K562 (cell line): ENCODE data around the gene TTC31. TPM values are rescaled to one million over a fixed set of nuclear protein-coding genes. Genes with fewer than 3 reads are reported as not detected.
A peak's percentile ranks its signal among the peaks of the same experiment; 100 is the strongest.

ENCODE experiments used
- CTBP1 ChIP-seq: fragments of 450-650 bp; IDR thresholded peaks from 2 replicates; pipeline ENCODE4 v1.6.1; 2016; ENCODE audit warnings: borderline replicate concordance
- GATAD2B ChIP-seq: fragments of 450-650 bp; IDR thresholded peaks from 2 replicates; pipeline ENCODE4 v1.6.1; 2017; ENCODE audit warnings: mild to moderate bottlenecking, borderline replicate concordance
- GTF2E2 ChIP-seq: fragments of 200-800 bp; sonication (Bioruptor generic); IDR thresholded peaks from 2 replicates; pipeline ENCODE4 v1.6.1; 2016; ENCODE audit warnings: missing genetic modification characterization, missing compliant biosample characterization
- HDAC1 ChIP-seq, 2 experiments: fragments of 450-650 bp; IDR thresholded peaks; 2 replicates each; pipeline ENCODE4 v1.6.1; 2016 to 2017; ENCODE audit warnings: inconsistent platforms in 1 of 2, mild to moderate bottlenecking in 1 of 2, moderate library complexity in 1 of 2
- MED1 ChIP-seq: sonication (generic); formaldehyde crosslinking; IDR thresholded peaks from 2 replicates; pipeline ENCODE4 v1.8.1; 2023; ENCODE audit warnings: missing genetic modification reagents, borderline replicate concordance
- NFYB ChIP-seq: IDR thresholded peaks from 2 replicates; pipeline ENCODE4 v1.6.1; 2011; ENCODE audit warnings: mild to moderate bottlenecking, moderate library complexity; ENCODE audit not compliant: insufficient read length; ENCODE audit errors: extremely low read depth
- TFAM ChIP-seq: fragments of 250-450 bp; sonication (Bioruptor Pico); conservative IDR thresholded peaks from 2 replicates; pipeline ENCODE4 v1.5.0; 2021; ENCODE audit warnings: mild to moderate bottlenecking, moderate library complexity
- ZNF175 ChIP-seq: fragments of 200-800 bp; sonication (Bioruptor generic); IDR thresholded peaks from 2 replicates; pipeline ENCODE4 v1.6.1; 2016; ENCODE audit warnings: low read depth, mild to moderate bottlenecking, missing genetic modification characterization, missing compliant biosample characterization
- ZNF764 ChIP-seq: fragments of 250-450 bp; sonication (Bioruptor Pico); IDR thresholded peaks from 2 replicates; pipeline ENCODE4 v1.4.0; 2020; ENCODE audit warnings: low read depth, mild to moderate bottlenecking, moderate library complexity
- ZNF77 ChIP-seq: fragments of 250-450 bp; sonication (Bioruptor Pico); IDR thresholded peaks from 2 replicates; pipeline ENCODE4 v1.5.0; 2020
- polyA plus RNA-seq, 8 experiments: library from polyadenylated mRNA; depleted of rRNA in 4 of 8; stranded (reverse) in 5 of 8; unstranded in 3 of 8; fragments of >200 nt; fragmentation: Nextera tagmentation in 2 of 8; fragmentation: Illumina TruSeq in 1 of 8; extraction: Ambion mirVana in 2 of 8; extraction: Trizol in 1 of 8; gene quantifications; 2 replicates each; pipeline versions ENCODE4 v1.2.1 to v1.2.3, GENCODE V29; 2011 to 2014; ENCODE audit warnings: inconsistent platforms in 1 of 8, missing spikeins in 1 of 8
- total RNA-seq, 7 experiments: library from RNA; depleted of rRNA in 6 of 7; stranded (reverse); fragments of >200 nt in 6 of 7; fragmentation: Illumina TruSeq in 2 of 7; extraction: Trizol in 2 of 7; gene quantifications; 2 replicates each; pipeline versions ENCODE4 v1.2.1 to v1.2.3, GENCODE V29; 2011 to 2021; ENCODE audit warnings: low replicate concordance in 1 of 7
- TF ChIP-seq, protein P1 (sequence below): fragments of 200-400 bp; formaldehyde crosslinking; IDR thresholded peaks from 2 replicates; pipeline ENCODE4 v1.6.1; 2017; ENCODE audit warnings: mild to moderate bottlenecking, low read depth, low read length, moderate library complexity
- TF ChIP-seq, protein P2 (sequence below), 2 experiments: fragments of 200-800 bp in 1 of 2; sonication (Bioruptor generic) in 1 of 2; sonication (generic) in 1 of 2; formaldehyde crosslinking in 1 of 2; IDR thresholded peaks in 1 of 2; conservative IDR thresholded peaks in 1 of 2; 2 replicates each; pipeline versions ENCODE4 v1.5.0 to v1.6.1; 2016 to 2020; ENCODE audit warnings: missing compliant biosample characterization in 1 of 2, missing genetic modification characterization in 1 of 2, missing genetic modification reagents in 1 of 2
- TF ChIP-seq, protein P3 (sequence below): IDR thresholded peaks from 2 replicates; pipeline ENCODE4 v1.6.1; 2011; ENCODE audit warnings: borderline replicate concordance, low read depth, mild to moderate bottlenecking, moderate library complexity, low read length; ENCODE audit not compliant: insufficient read depth, poor library complexity, severe bottlenecking
- TF ChIP-seq, protein P4 (sequence below): fragments of 450-650 bp; IDR thresholded peaks from 2 replicates; pipeline ENCODE4 v1.7.0; 2016; ENCODE audit warnings: borderline replicate concordance

TTC31 gene
- total and polyA plus RNA-seq, 9 of the 15 experiments (the other 6 are each of a cell fraction or from before 2014, with no cell fraction given), result 4.7 to 30.5 (median 15.9) TPM

DNA sequence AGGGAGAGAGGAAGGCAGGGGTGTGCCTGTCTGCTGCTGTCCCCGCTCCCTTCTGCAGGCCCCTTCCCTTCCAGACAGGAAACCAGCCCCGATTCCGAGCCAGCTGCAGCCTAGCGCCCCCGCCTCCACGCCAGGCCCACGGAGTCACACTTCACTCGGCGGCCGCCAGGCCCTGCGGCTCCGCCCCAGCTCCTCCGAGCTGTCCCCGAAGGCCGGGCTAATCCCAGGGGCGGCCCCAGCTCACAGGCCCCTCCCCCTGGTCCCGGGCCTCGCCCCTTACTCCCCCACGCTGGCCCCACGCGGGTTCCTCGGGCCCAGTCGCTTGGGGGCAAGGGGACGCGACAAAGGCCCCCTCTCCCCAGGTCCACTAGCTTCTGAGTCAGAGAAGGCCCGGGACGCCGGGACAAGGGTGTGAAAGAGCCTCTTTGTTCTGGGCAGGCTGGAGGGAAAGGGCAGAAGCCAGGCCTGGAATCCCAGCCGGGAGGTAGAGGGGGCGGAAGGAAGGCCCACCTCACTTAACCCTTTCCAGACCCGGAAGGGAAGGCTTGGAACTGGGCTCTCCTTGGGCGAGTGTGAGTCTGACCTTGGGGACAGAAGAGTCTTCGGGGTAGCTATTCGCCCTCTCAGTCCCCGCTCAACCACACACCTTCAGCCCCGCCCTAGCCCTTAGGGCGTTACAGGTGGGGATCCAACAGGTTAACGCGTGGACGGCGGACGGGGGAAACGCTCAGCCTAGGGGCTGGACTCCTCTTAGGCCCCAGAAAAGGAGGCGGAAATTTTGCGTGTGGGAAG is 42.3 kb upstream of the TTC31 start (continued):
- TF ChIP-seq, protein P1, sequence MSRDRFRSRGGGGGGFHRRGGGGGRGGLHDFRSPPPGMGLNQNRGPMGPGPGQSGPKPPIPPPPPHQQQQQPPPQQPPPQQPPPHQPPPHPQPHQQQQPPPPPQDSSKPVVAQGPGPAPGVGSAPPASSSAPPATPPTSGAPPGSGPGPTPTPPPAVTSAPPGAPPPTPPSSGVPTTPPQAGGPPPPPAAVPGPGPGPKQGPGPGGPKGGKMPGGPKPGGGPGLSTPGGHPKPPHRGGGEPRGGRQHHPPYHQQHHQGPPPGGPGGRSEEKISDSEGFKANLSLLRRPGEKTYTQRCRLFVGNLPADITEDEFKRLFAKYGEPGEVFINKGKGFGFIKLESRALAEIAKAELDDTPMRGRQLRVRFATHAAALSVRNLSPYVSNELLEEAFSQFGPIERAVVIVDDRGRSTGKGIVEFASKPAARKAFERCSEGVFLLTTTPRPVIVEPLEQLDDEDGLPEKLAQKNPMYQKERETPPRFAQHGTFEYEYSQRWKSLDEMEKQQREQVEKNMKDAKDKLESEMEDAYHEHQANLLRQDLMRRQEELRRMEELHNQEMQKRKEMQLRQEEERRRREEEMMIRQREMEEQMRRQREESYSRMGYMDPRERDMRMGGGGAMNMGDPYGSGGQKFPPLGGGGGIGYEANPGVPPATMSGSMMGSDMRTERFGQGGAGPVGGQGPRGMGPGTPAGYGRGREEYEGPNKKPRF, result no peak
- TF ChIP-seq ZNF175 (CRISPR knock-in tag) (0 out of 2 replicates have a peak, but pooled peaks have one; percentile 46), HDAC1 (IDR thresholded peaks at IDR 0.05) (peak in 1 of 2 experiments; percentile 46; a peak in 2 of 4 replicates), TFAM (CRISPR knock-in tag) (no peak), CTBP1 (peak; percentile 25; the same call in 1 of the 2 replicates), NFYB (no peak), ZNF77 (CRISPR knock-in tag) (no peak), GATAD2B (peak; percentile 93), GTF2E2 (tag) (no peak), MED1 (CRISPR knock-in tag) (no peak), ZNF764 (no peak)
- TF ChIP-seq, protein P2, sequence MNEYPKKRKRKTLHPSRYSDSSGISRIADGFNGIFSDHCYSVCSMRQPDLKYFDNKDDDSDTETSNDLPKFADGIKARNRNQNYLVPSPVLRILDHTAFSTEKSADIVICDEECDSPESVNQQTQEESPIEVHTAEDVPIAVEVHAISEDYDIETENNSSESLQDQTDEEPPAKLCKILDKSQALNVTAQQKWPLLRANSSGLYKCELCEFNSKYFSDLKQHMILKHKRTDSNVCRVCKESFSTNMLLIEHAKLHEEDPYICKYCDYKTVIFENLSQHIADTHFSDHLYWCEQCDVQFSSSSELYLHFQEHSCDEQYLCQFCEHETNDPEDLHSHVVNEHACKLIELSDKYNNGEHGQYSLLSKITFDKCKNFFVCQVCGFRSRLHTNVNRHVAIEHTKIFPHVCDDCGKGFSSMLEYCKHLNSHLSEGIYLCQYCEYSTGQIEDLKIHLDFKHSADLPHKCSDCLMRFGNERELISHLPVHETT (CRISPR knock-in tag; conservative IDR thresholded peaks at IDR 0.05 in 1 of 2, IDR thresholded peaks at IDR 0.05 in 1 of 2), result no peak
- TF ChIP-seq, protein P3, sequence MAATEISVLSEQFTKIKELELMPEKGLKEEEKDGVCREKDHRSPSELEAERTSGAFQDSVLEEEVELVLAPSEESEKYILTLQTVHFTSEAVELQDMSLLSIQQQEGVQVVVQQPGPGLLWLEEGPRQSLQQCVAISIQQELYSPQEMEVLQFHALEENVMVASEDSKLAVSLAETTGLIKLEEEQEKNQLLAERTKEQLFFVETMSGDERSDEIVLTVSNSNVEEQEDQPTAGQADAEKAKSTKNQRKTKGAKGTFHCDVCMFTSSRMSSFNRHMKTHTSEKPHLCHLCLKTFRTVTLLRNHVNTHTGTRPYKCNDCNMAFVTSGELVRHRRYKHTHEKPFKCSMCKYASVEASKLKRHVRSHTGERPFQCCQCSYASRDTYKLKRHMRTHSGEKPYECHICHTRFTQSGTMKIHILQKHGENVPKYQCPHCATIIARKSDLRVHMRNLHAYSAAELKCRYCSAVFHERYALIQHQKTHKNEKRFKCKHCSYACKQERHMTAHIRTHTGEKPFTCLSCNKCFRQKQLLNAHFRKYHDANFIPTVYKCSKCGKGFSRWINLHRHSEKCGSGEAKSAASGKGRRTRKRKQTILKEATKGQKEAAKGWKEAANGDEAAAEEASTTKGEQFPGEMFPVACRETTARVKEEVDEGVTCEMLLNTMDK, result peak; percentile 67
- TF ChIP-seq, protein P4, sequence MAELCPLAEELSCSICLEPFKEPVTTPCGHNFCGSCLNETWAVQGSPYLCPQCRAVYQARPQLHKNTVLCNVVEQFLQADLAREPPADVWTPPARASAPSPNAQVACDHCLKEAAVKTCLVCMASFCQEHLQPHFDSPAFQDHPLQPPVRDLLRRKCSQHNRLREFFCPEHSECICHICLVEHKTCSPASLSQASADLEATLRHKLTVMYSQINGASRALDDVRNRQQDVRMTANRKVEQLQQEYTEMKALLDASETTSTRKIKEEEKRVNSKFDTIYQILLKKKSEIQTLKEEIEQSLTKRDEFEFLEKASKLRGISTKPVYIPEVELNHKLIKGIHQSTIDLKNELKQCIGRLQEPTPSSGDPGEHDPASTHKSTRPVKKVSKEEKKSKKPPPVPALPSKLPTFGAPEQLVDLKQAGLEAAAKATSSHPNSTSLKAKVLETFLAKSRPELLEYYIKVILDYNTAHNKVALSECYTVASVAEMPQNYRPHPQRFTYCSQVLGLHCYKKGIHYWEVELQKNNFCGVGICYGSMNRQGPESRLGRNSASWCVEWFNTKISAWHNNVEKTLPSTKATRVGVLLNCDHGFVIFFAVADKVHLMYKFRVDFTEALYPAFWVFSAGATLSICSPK, result no peak
